Measurements from ENCODE around the gene LRRC1.

LRRC1 gene

DNA sequence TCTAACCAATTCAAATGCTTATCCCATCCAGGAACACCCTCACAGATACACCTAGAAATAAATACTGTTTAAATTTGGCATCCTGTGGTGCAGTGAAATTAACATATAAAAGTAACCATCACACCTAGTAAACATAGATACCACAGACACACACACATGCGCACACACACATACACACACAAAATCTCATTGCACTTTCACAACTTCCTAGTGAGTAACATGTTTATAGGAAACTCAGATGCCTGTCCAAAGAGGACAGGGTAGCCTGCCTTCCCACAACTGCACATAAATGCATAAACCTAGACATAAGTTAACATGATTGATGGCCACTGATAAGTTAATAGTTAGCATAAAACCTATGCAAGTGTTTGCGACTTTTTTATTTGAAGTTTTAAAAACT is 56.8 kb downstream of the LRRC1 start:
- no peak for DNase-seq

DNA sequence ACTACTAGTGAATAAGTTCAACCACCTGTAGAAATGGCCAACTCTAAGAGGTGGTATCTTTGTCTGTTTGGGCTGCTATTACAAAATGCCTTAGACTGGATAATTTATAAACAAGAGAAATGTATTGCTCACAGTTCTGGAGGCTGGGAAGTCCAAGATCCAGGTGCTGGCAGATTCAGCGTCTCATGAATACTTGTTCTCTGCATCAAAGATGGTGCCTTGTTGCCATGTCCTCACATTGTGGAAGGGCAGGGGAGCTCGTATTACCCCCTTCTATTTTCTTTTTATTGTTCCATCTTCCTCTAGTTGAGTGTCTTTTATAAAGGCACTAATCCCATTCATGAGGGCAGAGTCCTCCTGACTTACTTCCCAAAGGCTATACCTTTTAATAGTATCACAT is 58.0 kb downstream of the LRRC1 start:
- no peak for DNase-seq

DNA sequence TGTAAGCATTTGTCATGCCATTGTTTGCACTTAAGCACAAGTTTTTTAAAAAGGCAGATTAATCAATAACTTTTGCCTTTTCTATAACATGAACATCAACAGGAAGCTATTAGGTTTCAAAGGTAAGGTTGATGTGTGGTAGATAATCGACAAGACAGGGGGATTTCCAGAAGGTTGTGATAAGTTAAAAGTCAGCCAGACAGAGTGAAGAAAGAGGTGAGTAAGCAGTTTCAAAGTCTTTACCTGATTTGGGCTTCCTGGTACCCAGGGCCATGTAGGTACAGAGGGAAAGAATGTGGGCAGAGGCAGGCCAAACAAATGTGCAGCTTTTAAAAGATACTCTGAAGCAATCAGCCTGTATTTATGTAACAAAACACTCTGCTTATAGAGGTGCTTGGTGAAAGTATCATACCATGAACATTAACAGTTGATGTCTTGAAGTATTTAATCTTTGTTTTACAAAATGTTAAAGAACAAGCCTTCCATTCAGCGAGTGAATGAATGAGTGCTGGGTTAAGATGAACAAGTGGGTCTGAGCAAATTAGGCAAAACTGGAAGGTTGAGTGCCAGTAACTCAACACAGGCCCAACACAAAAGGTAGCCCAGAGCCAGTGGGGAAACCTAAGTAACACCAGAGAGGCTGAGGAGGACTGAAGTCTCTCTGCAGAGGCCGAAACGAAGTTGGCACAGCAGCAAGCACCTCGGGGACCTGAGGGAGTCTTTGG is 60.2 kb downstream of the LRRC1 start:
- DNase-seq: no peak

DNA sequence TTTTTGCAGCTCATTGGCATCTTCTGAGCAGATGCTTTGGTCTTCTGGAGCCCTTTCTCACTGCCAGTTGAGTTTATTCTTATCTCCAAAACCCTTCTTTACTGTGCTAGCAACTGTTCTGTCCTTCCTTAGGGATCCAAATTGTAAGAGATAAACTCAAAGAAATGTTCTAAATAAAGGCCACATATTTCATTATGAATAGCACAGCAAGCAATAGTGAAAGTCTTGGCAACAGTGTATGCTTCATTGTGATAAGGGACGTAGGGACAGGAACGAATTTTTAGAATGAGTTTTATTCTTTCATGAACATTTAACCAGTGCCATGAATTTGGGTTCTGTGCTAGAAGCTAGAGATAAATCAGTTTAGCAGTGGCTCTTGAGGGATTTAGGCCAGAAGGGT is 61.1 kb downstream of the LRRC1 start:
- DNase-seq: no peak

DNA sequence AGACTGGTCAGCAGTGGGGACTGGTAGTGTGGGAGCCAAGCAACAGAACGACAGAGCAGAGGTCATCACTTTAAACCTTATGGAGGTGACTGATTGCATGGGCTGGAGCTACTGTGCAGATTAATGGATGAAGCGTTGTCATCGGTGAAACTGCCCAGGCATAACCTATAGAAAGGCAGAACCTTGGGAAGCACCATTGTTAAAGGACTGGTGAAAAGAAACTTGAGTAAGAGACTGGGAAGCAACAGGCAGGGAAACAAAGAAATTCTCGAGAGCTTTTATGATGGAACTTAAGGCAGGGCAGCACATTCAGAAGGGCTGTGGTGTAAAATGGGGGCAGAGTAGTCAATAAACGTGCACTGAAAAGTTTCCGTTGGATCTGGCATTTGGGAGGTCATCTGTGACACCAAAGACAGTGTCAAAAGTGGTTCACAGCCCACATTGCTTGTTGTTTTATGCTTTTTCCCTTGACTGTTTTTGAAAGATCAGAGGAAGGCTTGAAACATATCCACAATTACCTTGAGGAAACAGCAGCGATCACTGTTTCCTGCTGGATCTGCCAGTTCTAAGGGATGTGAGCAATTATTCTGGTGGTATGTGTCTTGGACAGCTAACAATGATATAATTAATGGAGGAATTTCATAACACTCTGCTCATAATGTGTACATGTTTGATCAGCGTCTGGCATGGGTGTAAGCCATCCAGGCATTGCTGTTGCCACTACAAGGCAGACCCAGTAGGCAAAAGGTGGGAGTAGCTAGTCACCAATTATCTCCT is 62.7 kb downstream of the LRRC1 start:
- no peak for DNase-seq

DNA sequence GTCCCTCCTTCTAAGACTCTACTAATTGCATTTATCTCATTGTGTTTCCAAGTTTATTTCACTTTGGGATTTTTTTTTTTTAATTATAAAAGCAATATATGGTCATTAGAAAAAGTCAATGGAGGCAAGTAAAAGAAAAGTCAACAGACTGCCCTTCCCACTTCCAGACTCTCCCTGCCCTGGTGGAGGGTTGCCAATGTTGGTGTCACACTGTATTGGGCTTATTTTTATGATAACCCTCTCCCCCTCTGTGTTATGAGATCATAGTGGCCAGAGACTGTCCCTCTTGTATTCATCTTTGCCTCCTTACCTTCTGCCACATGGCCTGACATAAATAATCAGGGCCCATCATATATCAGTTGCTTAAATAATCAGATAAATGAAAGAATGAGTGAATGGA is 63.4 kb downstream of the LRRC1 start:
- DNase-seq: no peak

DNA sequence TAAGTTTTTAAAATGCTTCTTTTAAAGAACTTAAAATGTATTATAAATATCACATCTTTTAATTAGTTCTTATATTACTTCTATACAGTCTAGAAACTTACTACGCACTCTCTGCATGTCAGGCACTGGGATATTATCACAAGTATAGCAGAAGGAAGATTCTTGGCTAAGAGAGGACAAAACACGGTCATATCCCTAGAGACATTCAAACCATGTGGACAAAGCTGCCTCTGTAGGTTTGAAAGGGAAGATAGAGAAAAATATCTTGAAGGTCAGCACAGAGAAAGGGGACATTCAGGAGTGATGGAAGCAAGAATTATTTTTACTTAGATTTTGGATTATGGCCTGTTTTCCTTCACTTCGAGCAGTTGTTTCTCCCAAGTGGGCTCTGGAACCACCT is 64.1 kb downstream of the LRRC1 start:
- no peak for DNase-seq

DNA sequence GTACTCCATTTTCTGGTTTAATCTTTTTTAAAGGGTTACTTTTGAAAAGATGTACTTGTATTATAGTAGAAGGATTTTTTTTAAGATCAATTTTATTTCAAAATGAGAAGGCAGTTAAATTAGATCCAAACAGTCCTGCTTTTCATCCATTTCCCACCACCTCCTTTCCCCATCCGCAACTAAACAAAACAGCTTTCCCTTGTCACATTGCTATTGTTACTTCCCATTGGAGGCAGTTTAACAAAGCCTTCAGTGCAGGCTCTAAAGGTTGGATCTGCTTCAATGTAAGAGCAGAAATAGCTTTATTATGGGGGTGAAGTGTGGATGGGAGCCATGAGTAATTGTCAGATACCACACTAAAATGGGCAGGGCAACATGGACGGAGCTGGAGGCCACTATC is 65.7 kb downstream of the LRRC1 start:
- no peak for DNase-seq

DNA sequence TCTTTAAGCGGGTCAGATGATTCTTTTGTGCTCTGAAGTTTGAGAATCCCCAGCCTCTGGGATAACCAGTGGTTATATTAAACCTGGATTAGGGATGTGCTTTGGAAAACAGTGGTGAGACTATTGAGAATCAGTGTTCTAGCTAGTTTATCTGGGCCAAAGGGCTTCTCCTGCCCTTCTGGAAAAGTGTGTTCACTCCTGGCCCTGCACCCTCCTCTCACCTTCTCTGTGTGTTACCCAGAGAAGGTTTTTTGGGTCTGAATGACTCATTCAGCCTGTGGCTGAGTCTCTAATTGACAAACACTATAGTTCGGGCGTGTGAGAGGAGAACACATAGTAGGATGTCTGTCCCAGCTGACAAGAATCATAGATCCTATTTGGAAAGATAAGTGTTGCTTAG is 66.7 kb downstream of the LRRC1 start:
- no peak for DNase-seq

DNA sequence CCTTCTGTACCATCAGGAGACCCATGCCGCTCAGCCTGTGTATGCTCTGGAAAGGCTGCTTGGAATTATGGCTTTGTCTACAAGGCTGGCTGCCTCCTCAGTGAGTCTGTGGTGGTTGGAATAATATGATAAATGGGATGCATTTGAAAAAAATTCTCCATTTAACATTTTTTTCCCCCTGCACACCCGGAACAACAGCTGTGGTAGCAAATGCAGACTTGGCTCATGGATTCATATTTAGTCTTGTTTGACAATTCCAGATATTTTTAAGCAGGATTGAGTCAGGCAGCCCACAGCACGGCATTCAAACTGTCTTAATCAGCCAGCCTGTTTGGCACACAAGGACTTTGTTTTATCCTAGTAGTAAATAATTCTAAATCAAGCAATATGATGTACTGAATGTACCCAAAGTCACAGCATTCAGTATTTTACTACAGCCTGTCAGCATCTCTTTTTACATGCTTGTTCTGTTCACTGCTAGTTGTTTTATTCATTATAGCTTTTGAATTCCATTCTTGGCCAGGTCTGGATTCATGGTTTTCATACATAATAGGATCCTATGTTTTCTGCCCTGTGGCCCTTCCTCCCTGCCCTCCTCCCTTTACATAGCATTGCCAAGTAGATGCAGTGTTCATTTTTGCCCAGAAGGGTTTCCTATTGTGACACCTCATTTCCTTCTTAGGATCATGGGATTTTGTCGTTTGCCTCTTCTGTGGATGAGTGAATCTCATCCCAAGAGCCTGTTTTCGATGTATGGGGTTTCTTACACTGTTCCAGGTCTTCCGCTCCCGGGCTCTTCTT is 68.1 kb downstream of the LRRC1 start:
- no peak for DNase-seq

DNA sequence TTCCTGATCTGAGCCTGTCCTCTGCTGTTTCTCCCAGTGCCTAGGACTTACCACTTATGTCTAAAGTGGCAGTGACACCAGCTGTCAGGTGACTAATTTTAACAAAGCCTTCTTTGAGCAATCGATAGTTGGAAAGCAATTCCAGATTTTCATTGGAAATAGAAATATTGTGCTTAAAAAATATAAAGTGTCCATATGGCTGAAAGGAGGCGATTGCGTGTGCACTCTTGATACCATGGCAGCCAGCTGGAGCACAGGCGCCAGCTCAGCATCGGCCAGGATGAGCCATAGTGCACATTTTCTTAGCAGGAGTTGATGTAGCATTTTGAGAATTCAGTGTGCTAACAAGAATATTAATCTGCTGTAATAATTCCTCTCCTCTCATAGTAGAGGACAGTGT is 70.0 kb downstream of the LRRC1 start:
- DNase-seq: no peak

DNA sequence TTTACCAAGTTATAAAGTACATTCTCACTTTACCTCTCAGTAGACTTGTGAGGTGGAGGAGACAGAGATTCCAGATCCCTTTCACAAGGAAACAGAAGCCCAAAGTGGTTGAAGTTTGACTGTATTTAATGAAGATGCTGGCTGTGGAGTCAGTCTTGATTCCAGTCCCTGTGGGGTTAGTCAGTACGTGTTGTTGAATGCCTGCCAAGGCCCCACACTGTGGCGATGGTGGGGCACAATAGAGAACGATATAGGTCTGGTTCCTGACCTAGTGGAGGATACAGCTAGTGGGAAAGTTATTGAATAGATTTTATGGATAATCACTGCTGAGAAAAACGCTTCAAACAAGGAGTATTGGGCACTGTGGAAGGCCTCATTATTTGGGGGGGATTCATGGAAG is 71.4 kb downstream of the LRRC1 start:
- no peak for DNase-seq

DNA sequence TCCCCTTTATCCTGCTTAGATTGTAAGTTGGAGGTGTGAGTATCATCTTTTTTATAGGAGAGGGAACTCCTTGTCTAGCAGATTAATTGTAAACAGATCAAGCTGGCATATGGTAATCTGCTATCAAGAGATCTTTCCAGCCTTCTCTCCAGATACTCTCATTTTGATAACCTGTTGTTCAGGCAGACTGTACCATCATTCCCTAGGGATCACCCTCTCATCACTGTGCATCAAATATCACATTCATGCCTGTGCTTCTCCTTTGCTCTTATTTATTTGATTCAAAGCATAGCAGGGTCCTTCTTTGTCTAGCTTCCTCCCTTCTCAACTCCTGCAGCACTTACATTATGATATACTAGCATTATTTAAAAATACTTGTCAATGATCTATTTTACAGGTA is 73.8 kb downstream of the LRRC1 start:
- DNase-seq: no peak

DNA sequence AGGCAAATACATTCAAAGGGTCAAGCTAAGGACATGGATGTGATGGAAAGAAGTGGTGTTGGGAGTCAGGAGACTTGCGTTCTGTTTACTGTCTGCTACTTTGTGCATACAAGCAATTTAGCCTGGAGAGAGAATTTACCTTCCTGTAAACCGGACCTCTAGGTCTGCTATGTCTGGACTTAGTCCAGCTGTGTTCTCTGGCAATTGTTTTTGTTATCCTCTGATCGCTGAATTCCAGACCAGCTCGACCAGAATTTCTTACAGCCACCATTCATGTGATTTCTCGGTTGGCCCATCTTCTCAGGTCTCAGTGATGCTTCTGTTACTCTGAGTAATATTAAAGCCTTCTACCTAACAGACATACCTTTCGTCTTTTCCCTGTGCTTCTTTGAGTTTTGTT is 75.2 kb downstream of the LRRC1 start:
- DNase-seq: no peak

DNA sequence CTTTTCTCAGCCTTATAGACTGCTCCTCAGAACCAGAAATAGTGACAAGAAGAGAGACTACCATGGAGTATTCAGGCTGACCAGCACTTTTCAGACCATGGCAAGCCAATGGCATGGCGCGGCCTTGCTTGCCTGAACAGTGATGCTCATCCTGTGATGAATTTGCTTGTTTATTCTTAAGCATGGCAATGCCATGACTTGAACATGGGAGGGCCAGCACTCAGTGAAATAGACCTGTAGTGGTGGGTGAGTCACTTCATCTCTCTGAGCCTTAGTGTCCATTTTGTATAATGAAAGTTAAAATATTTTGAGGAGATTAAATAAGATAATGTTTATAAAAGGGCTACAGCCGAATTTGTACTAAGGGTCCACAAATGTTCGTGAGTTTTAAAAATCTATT is 79.1 kb downstream of the LRRC1 start:
- DNase-seq: no peak

DNA sequence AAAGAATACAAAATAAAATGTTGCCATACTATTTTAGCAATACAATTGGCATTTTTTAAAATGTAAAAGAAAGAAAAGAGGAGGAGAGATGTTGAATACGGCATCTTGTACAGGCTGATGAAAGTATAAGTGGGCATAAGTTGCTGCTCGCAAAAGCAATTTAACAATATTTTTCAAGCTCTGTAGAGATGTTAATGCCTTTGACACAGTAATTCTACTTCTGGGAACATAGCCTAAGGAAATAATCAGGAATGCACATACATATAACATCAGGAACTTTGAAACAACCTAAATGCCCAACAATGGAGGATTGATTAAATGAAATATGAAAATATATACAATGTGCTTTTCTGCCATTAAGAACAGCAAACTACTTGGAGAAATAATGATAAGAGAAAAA is 80.2 kb downstream of the LRRC1 start:
- DNase-seq: no peak

DNA sequence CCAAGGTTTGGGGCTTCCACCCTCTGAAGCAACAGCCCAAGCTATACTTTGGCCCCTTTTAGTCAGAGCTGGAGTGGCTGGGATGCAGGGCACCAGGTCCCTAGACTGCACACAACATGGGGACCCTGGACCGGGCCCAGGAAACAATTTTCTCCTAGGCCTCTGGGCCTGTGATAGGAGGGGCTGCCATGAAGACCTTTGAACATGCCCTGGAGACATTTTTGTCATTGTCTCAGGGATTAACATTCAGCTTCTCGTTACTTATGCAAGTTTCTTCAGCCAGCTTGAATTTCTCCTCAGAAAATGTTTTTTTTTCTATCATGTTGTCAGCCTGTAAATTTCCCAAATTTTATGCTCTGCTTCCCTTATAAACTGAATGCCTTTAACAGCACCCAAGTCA is 82.3 kb downstream of the LRRC1 start:
- no peak for DNase-seq

DNA sequence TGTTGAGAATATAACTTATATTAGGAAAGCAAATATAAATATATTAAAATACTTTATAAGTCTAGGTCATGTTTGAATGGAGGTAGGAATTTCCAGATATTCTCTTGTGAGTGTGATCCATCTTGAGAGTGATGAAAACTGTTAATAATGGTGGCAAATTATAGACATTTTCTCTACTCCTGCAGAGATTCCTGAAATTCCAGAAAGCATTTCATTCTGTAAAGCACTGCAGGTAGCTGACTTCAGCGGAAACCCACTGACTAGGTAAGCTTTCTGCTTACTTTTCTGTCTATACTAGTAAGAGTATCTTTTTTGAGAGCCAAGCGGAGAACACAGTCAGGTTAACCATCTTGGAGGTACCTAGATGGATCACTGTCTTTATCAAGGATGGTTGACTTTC is 84.0 kb downstream of the LRRC1 start:
- no peak for DNase-seq

DNA sequence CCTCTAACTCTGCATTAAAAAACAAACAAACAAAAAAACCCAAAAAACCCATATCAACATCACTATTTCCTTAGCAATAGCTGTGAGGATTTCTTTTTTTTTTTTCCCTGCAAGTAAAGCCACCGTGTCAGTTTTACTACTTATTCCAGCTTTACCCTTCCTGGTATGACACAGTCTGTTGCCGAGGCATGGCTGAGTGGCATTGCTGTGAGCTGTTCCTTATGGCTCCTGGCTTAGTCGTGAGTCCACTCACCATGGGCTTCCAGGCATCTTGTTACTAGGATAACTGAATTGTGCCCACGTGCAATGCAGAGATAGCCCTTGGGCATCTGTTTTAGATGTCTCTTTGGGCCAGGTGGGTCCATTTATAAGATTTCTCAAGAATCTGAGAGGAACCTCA is 84.8 kb downstream of the LRRC1 start:
- no peak for DNase-seq

DNA sequence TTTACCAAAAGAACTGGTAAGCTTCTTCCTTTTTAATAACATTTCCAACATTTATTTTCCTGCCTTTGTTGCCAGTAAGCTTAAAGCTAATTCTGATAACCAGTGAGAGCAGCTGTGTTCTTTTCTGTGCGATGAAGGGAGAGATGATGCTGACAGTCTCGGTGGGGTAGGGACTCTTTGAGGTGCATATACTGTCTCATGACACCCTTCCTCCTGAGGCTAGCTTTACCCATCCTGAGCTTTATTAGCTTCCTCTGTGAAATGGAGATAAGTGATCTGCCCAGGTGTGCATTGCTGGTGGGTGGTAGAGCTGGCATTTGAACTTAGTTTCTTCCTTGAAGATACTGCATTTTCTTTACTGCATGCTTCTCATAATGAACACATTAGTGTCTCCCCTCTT is 92.5 kb downstream of the LRRC1 start:
- no peak for DNase-seq

DNA sequence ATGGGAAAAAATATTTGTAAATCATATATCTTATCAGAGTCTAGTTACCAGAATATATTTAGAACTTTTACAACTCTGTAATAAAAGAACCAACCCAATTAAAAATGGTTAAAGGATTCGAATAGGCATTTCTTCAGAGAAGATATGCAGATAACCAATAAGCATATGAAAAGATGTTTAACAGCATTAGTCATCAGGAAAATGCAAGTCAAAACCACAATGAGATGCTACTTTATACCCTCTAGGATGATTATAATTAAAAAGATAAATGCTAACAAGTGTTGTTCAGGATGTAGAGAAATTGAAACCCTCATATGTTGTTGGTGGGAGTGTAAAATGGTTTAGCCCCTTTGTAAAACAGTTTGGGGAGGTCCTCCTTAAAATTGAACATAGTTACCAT is 94.1 kb downstream of the LRRC1 start:
- no peak for DNase-seq

DNA sequence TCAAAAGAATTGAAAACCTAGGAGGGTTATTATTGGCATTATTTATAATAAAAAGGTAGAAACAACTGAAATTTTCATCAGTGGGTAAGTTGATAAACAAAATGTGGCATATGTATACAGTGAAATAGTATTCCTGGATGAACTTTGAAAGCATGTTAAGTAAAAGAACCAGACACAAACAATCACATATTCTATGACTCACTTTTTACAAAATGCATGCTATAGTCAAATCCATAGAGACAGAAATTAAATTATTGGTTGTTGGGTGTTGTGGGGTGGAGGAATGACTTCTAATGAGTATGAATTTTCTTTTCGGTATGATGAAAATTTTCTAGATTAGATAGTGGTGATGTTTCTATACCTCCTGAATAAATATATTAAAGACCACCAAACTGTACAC is 94.6 kb downstream of the LRRC1 start:
- DNase-seq: no peak

DNA sequence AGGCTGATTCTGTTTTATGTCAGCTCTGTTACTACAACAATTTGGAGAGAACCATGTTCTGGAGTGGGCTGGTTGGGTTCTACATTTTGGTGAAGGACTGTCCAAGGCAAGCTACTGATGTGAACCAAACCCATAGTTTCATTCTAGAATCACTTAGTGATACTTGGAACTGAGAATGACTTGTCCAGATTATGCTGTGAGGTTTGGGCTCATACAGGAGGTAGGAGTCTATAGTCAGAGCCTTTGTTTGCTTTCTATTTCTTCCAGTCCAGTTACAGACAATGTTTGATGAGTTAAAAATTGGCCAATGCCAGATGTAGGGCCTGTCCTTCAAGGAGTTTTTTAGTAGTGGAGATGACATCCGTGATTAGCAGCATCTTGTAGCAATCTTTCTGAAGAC is 97.9 kb downstream of the LRRC1 start:
- DNase-seq: no peak

DNA sequence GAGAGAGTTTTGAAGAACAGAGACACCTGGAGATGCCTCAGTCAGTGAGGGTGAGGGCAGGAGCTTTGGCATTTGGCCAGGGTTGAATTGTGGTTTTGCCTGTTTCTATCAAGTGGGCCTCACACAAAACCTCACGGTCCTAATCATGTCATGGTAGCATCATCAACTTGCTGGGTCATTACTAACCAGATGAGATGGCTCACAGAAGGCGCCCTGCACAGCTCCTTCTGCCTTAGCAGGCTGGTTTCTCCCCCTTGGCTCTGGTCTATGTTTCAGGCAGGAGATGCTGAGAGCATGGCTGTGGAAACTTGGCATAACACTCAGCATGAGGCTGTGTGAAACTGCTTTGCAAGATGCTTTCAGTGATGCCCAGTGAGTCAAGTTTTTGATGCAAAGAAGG is 99.3 kb downstream of the LRRC1 start:
- peak; percentile 65 for DNase-seq
